Neutrophil (primary cell): ENCODE data around the gene DIABLO.

Experiments
- H3K27ac ChIP-seq: fragments of 200-600 bp; sonication (generic); 2 replicates; pipeline ENCODE4 v1.5.1; 2016; ENCODE audit warnings: mild to moderate bottlenecking, moderate library complexity
- H3K27me3 ChIP-seq: fragments of 200-600 bp; sonication (generic); 2 replicates; pipeline ENCODE4 v1.6.0; 2016; ENCODE audit warnings: mild to moderate bottlenecking
- H3K36me3 ChIP-seq: fragments of 200-600 bp; sonication (generic); 2 replicates; pipeline ENCODE4 v1.5.1; 2017
- H3K4me1 ChIP-seq, 2 experiments: fragments of 200-600 bp in 1 of 2; sonication (generic) in 1 of 2; 1 replicate in 1 of 2; 2 replicates in 1 of 2; pipeline versions ENCODE4 v1.5.1 to v1.6.1; 2013 to 2016; ENCODE audit warnings: low read depth in 1 of 2, low read length in 1 of 2, mild to moderate bottlenecking in 1 of 2, moderate library complexity in 1 of 2; ENCODE audit not compliant: control insufficient read depth in 1 of 2, insufficient read depth in 1 of 2
- H3K4me3 ChIP-seq, 2 experiments: fragments of 200-600 bp in 1 of 2; sonication (generic) in 1 of 2; 1 replicate in 1 of 2; 2 replicates in 1 of 2; pipeline ENCODE4 v1.5.1; 2013 to 2016; ENCODE audit warnings: low read depth in 1 of 2, low read length in 1 of 2, mild to moderate bottlenecking in 1 of 2, moderate library complexity in 1 of 2
- H3K9me3 ChIP-seq: fragments of 200-600 bp; sonication (generic); 2 replicates; pipeline ENCODE4 v1.5.1; 2016
- TF ChIP-seq, protein P1 (sequence below): fragments of 200-600 bp; sonication (generic); IDR thresholded peaks from 2 replicates; pipeline ENCODE4 v1.5.1; 2016; ENCODE audit warnings: antibody characterized with exemption

DIABLO gene

GRCh38 chr12:122162976-122163375 lies 62.9 kb downstream of the DIABLO start:
- no peak overlapping the region for H3K4me3 ChIP-seq
- H3K27me3 ChIP-seq: no peaks in the 10 kb centered on the region
- H3K4me1 ChIP-seq: no peaks in the 10 kb centered on the region
- TF ChIP-seq, protein P1, sequence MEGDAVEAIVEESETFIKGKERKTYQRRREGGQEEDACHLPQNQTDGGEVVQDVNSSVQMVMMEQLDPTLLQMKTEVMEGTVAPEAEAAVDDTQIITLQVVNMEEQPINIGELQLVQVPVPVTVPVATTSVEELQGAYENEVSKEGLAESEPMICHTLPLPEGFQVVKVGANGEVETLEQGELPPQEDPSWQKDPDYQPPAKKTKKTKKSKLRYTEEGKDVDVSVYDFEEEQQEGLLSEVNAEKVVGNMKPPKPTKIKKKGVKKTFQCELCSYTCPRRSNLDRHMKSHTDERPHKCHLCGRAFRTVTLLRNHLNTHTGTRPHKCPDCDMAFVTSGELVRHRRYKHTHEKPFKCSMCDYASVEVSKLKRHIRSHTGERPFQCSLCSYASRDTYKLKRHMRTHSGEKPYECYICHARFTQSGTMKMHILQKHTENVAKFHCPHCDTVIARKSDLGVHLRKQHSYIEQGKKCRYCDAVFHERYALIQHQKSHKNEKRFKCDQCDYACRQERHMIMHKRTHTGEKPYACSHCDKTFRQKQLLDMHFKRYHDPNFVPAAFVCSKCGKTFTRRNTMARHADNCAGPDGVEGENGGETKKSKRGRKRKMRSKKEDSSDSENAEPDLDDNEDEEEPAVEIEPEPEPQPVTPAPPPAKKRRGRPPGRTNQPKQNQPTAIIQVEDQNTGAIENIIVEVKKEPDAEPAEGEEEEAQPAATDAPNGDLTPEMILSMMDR: no peak
- H3K27ac ChIP-seq: no peak overlapping the region
- H3K36me3 ChIP-seq: no peaks in the 10 kb centered on the region
- H3K9me3 ChIP-seq: no peaks in the 10 kb centered on the region

DNA sequence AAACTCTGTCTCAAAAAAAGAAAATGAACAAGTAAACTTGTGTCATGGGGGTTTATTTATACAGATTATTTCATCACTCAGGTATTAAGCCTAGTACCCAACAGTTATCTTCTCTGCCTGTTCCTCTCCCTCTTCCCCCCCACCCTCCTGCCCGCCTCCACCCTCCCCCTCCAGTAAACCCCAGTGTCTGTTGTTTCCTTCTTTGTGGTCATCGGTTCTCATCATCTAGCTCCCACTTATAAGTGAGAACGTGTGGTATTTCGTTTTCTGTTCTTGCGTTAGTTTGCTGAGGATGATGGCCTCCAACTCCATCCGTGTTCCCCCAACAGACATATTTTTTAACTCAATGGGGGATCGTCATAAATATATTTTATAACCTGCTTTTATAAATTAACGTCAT lies 64.2 kb downstream of the DIABLO start:
- H3K4me3 ChIP-seq: no peak overlapping the region
- no peaks in the 10 kb centered on the region for H3K36me3 ChIP-seq
- no peak overlapping the region for H3K27ac ChIP-seq
- H3K9me3 ChIP-seq: no peaks in the 10 kb centered on the region
- H3K27me3 ChIP-seq: no peaks in the 10 kb centered on the region
- TF ChIP-seq, protein P1: no peak
- H3K4me1 ChIP-seq: no peaks in the 10 kb centered on the region

- TF ChIP-seq, protein P1: no peak
- no peaks in the 10 kb centered on the region for H3K36me3 ChIP-seq
- H3K9me3 ChIP-seq: no peaks in the 10 kb centered on the region
- H3K4me1 ChIP-seq: no peaks in the 10 kb centered on the region
- no peak overlapping the region for H3K27ac ChIP-seq
- no peak overlapping the region for H3K4me3 ChIP-seq
- no peaks in the 10 kb centered on the region for H3K27me3 ChIP-seq
Measured at GRCh38 chr12:122160761-122161160, 65.1 kb downstream of the DIABLO start.

GRCh38 chr12:122159882-122160281 lies 66.0 kb downstream of the DIABLO start:
- TF ChIP-seq, protein P1: no peak
- Histone ChIP-seq H3K4me1 (no peaks in the 10 kb centered on the region), H3K36me3 (no peaks in the 10 kb centered on the region), H3K9me3 (no peaks in the 10 kb centered on the region), H3K27me3 (no peaks in the 10 kb centered on the region), H3K4me3 (no peak overlapping the region), H3K27ac (no peak overlapping the region)

- TF ChIP-seq, protein P1: no peak
- H3K27ac ChIP-seq: no peak overlapping the region
- H3K4me3 ChIP-seq: no peak overlapping the region
- no peaks in the 10 kb centered on the region for H3K36me3 ChIP-seq
- no peaks in the 10 kb centered on the region for H3K9me3 ChIP-seq
- no peaks in the 10 kb centered on the region for H3K4me1 ChIP-seq
- no peaks in the 10 kb centered on the region for H3K27me3 ChIP-seq
Measured at GRCh38 chr12:122158700-122159285, 67.1 kb downstream of the DIABLO start.
